ENCODE data around the gene SH3YL1.

SH3YL1 gene

GRCh38 chr2:201648-202433, 62.0 kb downstream of the SH3YL1 start:
- Histone ChIP-seq H2AFZ (ENCODE audit: low read length) (no peak overlapping the region), H3K4me3 (ENCODE audit: low read length) (no peak overlapping the region), H3K27ac (ENCODE audit: low read length) (no peak overlapping the region), H3K79me2 (ENCODE audit: low read length) (no peaks in the 10 kb centered on the region), H3K27me3 (replicated peaks; ENCODE audit: insufficient read depth, low read length) (no peaks in the 10 kb centered on the region), H3K36me3 (replicated peaks; ENCODE audit: insufficient read depth, low read length) (no peaks in the 10 kb centered on the region), H3F3A (ENCODE audit: insufficient read depth, low read length) (no peaks in the 10 kb centered on the region), H3K4me1 (ENCODE audit: low read length) (no peaks in the 10 kb centered on the region), H4K20me1 (ENCODE audit: insufficient read depth, low read length) (no peaks in the 10 kb centered on the region), H3K9me2 (replicated peaks; ENCODE audit: insufficient read depth, low read length) (no peaks in the 10 kb centered on the region), H3K4me2 (ENCODE audit: low read depth, low read length) (no peak overlapping the region), H3K9ac (ENCODE audit: low read length) (no peak overlapping the region), H3K9me3 (replicated peaks; ENCODE audit: insufficient read depth, low read length) (no peaks in the 10 kb centered on the region)
- no peak for DNase-seq
- TF ChIP-seq EZH2phosphoT487 (IDR thresholded peaks at IDR 0.05; ENCODE audit: low read length) = no peak
- TF ChIP-seq EZH2 (optimal IDR thresholded peaks at IDR 0.05; ENCODE audit: low read depth, low read length) = no peak
- no peak for TF ChIP-seq CTCF (IDR thresholded peaks at IDR 0.05; ENCODE audit: low read length)

GRCh38 chr2:199041-199966, 64.5 kb downstream of the SH3YL1 start:
- Histone ChIP-seq H3K4me1 (ENCODE audit: low read length) (no peaks in the 10 kb centered on the region), H3K9me2 (replicated peaks; ENCODE audit: insufficient read depth, low read length) (no peaks in the 10 kb centered on the region), H3K4me3 (ENCODE audit: low read length) (no peak overlapping the region), H3K79me2 (ENCODE audit: low read length) (no peaks in the 10 kb centered on the region), H4K20me1 (ENCODE audit: insufficient read depth, low read length) (no peaks in the 10 kb centered on the region), H3K27ac (ENCODE audit: low read length) (no peak overlapping the region), H3K27me3 (replicated peaks; ENCODE audit: insufficient read depth, low read length) (no peaks in the 10 kb centered on the region), H3K36me3 (replicated peaks; ENCODE audit: insufficient read depth, low read length) (no peaks in the 10 kb centered on the region), H3K9ac (ENCODE audit: low read length) (no peak overlapping the region), H3K4me2 (ENCODE audit: low read depth, low read length) (no peak overlapping the region), H3K9me3 (replicated peaks; ENCODE audit: insufficient read depth, low read length) (no peaks in the 10 kb centered on the region), H3F3A (ENCODE audit: insufficient read depth, low read length) (no peaks in the 10 kb centered on the region), H2AFZ (ENCODE audit: low read length) (no peak overlapping the region)
- no peak for TF ChIP-seq EZH2 (optimal IDR thresholded peaks at IDR 0.05; ENCODE audit: low read depth, low read length)
- TF ChIP-seq EZH2phosphoT487 (IDR thresholded peaks at IDR 0.05; ENCODE audit: low read length) = no peak
- no peak for TF ChIP-seq CTCF (IDR thresholded peaks at IDR 0.05; ENCODE audit: low read length)
- DNase-seq = no peak

- no peak for TF ChIP-seq EZH2phosphoT487 (IDR thresholded peaks at IDR 0.05; ENCODE audit: low read length)
- TF ChIP-seq CTCF (IDR thresholded peaks at IDR 0.05; ENCODE audit: low read length) = no peak
- TF ChIP-seq EZH2 (optimal IDR thresholded peaks at IDR 0.05; ENCODE audit: low read depth, low read length) = no peak
- H3K4me1 ChIP-seq (ENCODE audit: low read length) = no peaks in the 10 kb centered on the region
- H3F3A ChIP-seq (ENCODE audit: insufficient read depth, low read length) = no peaks in the 10 kb centered on the region
- H2AFZ ChIP-seq (ENCODE audit: low read length) = no peak overlapping the region
- no peaks in the 10 kb centered on the region for H3K9me3 ChIP-seq (replicated peaks; ENCODE audit: insufficient read depth, low read length)
- no peaks in the 10 kb centered on the region for H3K27me3 ChIP-seq (replicated peaks; ENCODE audit: insufficient read depth, low read length)
- DNase-seq = no peak
- no peak overlapping the region for H3K4me2 ChIP-seq (ENCODE audit: low read depth, low read length)
- no peak overlapping the region for H3K4me3 ChIP-seq (ENCODE audit: low read length)
- H4K20me1 ChIP-seq (ENCODE audit: insufficient read depth, low read length) = no peaks in the 10 kb centered on the region
- H3K27ac ChIP-seq (ENCODE audit: low read length) = no peak overlapping the region
- H3K9ac ChIP-seq (ENCODE audit: low read length) = no peak overlapping the region
- no peaks in the 10 kb centered on the region for H3K36me3 ChIP-seq (replicated peaks; ENCODE audit: insufficient read depth, low read length)
- H3K9me2 ChIP-seq (replicated peaks; ENCODE audit: insufficient read depth, low read length) = no peaks in the 10 kb centered on the region
- H3K79me2 ChIP-seq (ENCODE audit: low read length) = no peaks in the 10 kb centered on the region
Observed at GRCh38 chr2:196406-196805, 67.4 kb downstream of the SH3YL1 start.

All from MM.1S (cell line).